Activated CD4-positive, alpha-beta T cell treated with anti-CD3 and anti-CD28 coated beads, Interleukin-2, amount 10 ng/mL, durations not matched to agents 7 days and 5 days (primary cell): ENCODE results near the gene ATOH8. TPM values are rescaled to one million over a fixed set of nuclear protein-coding genes. Genes with fewer than 3 reads are reported as not detected.

ENCODE experiments used
- CTCF ChIA-PET: fragments of 350-600 bp; sonication (Branson Sonifier 250); formaldehyde crosslinking; loops from one replicate; lab custom pipeline; 2021; ENCODE audit warnings: antibody characterized with exemption; lab: Charles Lee
- POLR2A ChIA-PET: fragments of 350-600 bp; sonication (Branson Sonifier 250); formaldehyde crosslinking; loops from one replicate; lab custom pipeline; 2021; ENCODE audit warnings: antibody characterized with exemption; lab: Charles Lee
- DNase-seq: peaks from one replicate; pipeline ENCODE4 v3.0.0-alpha.2; 2020
- H3K27ac Mint-ChIP-seq: one replicate; pipeline ENCODE4 v1.8.0; 2021; ENCODE audit warnings: mild to moderate bottlenecking, moderate library complexity, mixed read lengths
- H3K27me3 Mint-ChIP-seq: one replicate; pipeline ENCODE4 v1.8.0; 2021; ENCODE audit warnings: mixed read lengths
- H3K36me3 Mint-ChIP-seq: one replicate; pipeline ENCODE4 v1.8.0; 2021; ENCODE audit warnings: low read depth, mixed read lengths
- H3K4me1 Mint-ChIP-seq: one replicate; pipeline ENCODE4 v1.8.0; 2021; ENCODE audit warnings: mixed read lengths
- H3K4me3 Mint-ChIP-seq: one replicate; pipeline ENCODE4 v1.8.0; 2021; ENCODE audit warnings: mild to moderate bottlenecking, moderate library complexity, mixed read lengths
- H3K9me3 Mint-ChIP-seq: one replicate; pipeline ENCODE4 v1.8.0; 2021; ENCODE audit warnings: mixed read lengths
- total RNA-seq, 2 experiments: library from RNA; stranded (reverse); gene quantifications; one replicate each; pipeline ENCODE4 v1.2.3, GENCODE V29; 2021

Gene ATOH8
- total RNA-seq, 2 experiments from 2014 or later, result 0.10 to 0.12 TPM

GRCh38 chr2:85772019-85772745 is 18.4 kb downstream of the ATOH8 start:
- no peaks in the 10 kb centered on the region for H3K9me3 Mint-ChIP-seq

GRCh38 chr2:85772841-85773491 is 19.2 kb downstream of the ATOH8 start:
- no peaks in the 10 kb centered on the region for H3K4me1 Mint-ChIP-seq
- H3K27ac Mint-ChIP-seq, result no peak overlapping the region
- H3K27me3 Mint-ChIP-seq, result peaks cover 30% of the 10 kb centered on the region
- CTCF ChIA-PET, result no interaction called here
- DNase-seq, result no peak
- H3K36me3 Mint-ChIP-seq, result no peaks in the 10 kb centered on the region
- no peaks in the 10 kb centered on the region for H3K9me3 Mint-ChIP-seq
- POLR2A ChIA-PET, result no interaction called here
- no peak overlapping the region for H3K4me3 Mint-ChIP-seq

More at GRCh38 chr2:85772019-85772745, 18.4 kb downstream of the ATOH8 start:
- POLR2A ChIA-PET, result no interaction called here
- Mint-ChIP-seq H3K27me3 (peaks cover 30% of the 10 kb centered on the region), H3K36me3 (no peaks in the 10 kb centered on the region), H3K4me1 (no peaks in the 10 kb centered on the region), H3K4me3 (no peak overlapping the region), H3K27ac (no peak overlapping the region)
- CTCF ChIA-PET, result interaction anchor here (1.3 to 1.5 kb wide), 2 partner anchors 11 to 12 kb away, joined by 4 to 6 read pairs; no protein-coding TSS in a partner anchor
- no peak for DNase-seq

- CTCF ChIA-PET, result interaction anchor here (0.6 kb wide), 1 partner anchor 10 kb away, joined by 3 read pairs; no protein-coding TSS in a partner anchor
Observed at GRCh38 chr2:85773692-85774091, 19.9 kb downstream of the ATOH8 start.

GRCh38 chr2:85774126-85774978 is 20.6 kb downstream of the ATOH8 start:
- no peak overlapping the region for H3K4me3 Mint-ChIP-seq
- CTCF ChIA-PET, result interaction anchor here (0.6 kb wide), 1 partner anchor 10 kb away, joined by 3 read pairs; no protein-coding TSS in a partner anchor

More at GRCh38 chr2:85773692-85774091, 19.9 kb downstream of the ATOH8 start:
- H3K4me1 Mint-ChIP-seq, result no peaks in the 10 kb centered on the region
- H3K27ac Mint-ChIP-seq, result no peak overlapping the region
- H3K4me3 Mint-ChIP-seq, result no peak overlapping the region
- no peaks in the 10 kb centered on the region for H3K9me3 Mint-ChIP-seq
- POLR2A ChIA-PET, result no interaction called here
- peaks cover 30% of the 10 kb centered on the region for H3K27me3 Mint-ChIP-seq
- DNase-seq, result no peak
- H3K36me3 Mint-ChIP-seq, result no peaks in the 10 kb centered on the region

GRCh38 chr2:85775406-85776381 is 21.9 kb downstream of the ATOH8 start:
- no peaks in the 10 kb centered on the region for H3K9me3 Mint-ChIP-seq
- no peaks in the 10 kb centered on the region for H3K36me3 Mint-ChIP-seq
- H3K4me3 Mint-ChIP-seq, result no peak overlapping the region
- no peak for DNase-seq
- H3K4me1 Mint-ChIP-seq, result no peaks in the 10 kb centered on the region
- H3K27ac Mint-ChIP-seq, result no peak overlapping the region
- H3K27me3 Mint-ChIP-seq, result peaks cover 31% of the 10 kb centered on the region
- POLR2A ChIA-PET, result no interaction called here
- CTCF ChIA-PET, result interaction anchor here (0.6 to 2.8 kb wide), 10 partner anchors 10 to 47 kb away, joined by 3 to 9 read pairs (median 3); no protein-coding TSS in a partner anchor

More at GRCh38 chr2:85774126-85774978, 20.6 kb downstream of the ATOH8 start:
- peaks cover 30% of the 10 kb centered on the region for H3K27me3 Mint-ChIP-seq
- DNase-seq, result no peak
- H3K4me1 Mint-ChIP-seq, result no peaks in the 10 kb centered on the region
- H3K9me3 Mint-ChIP-seq, result no peaks in the 10 kb centered on the region
- H3K27ac Mint-ChIP-seq, result no peak overlapping the region
- no peaks in the 10 kb centered on the region for H3K36me3 Mint-ChIP-seq
- POLR2A ChIA-PET, result no interaction called here

DNA sequence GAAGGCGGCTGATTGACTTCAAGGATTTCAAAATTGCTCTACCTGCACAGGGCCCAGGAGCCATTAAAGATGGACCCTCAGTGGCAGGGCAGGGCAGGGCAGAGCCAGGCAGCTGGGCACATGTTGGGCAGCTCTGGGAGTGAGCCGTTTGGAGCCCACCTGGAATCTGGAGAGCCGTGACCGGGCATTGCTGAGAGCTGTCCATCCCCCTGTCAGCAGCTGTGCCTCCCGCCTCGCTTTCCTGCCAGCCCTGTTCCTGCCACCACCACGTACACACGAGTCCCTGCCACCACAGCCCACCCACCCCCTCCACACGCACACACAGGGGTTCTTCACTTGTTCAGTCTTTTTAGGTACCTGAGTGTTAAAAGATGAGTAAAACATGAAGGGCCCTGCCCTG is 22.9 kb downstream of the ATOH8 start:
- Mint-ChIP-seq H3K36me3 (no peaks in the 10 kb centered on the region), H3K27ac (no peak overlapping the region), H3K4me1 (no peaks in the 10 kb centered on the region), H3K9me3 (no peaks in the 10 kb centered on the region), H3K4me3 (no peak overlapping the region), H3K27me3 (peaks cover 22% of the 10 kb centered on the region)
- POLR2A ChIA-PET, result no interaction called here
- CTCF ChIA-PET, result interaction anchor here (0.8 to 2.8 kb wide), 3 partner anchors 18 to 37 kb away, joined by 3 to 9 read pairs (median 3); no protein-coding TSS in a partner anchor
- no peak for DNase-seq

DNA sequence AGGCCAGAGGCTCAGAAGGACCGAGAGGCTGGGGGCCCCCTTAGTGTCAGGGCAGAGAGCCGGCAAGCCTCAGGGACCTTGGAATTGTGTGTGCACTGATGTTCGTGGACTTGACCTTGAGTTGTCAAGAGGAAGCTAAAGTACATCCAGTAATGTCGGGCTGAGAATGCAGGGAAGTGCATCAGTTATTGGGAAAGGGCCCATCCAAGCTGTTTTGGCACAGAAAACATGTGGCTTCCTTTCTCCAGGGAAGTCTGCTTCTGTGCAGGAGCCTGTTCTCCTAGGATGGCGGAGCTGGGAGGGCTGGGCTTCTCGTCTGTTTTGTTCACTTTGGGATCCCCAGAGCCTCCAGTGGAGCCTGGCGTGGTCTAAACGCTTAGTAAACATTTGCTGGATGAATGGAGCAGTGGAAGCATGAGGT is 23.7 kb downstream of the ATOH8 start:
- Mint-ChIP-seq H3K27me3 (peaks cover 19% of the 10 kb centered on the region), H3K9me3 (no peaks in the 10 kb centered on the region), H3K4me1 (no peaks in the 10 kb centered on the region), H3K27ac (no peak overlapping the region), H3K36me3 (no peaks in the 10 kb centered on the region), H3K4me3 (no peak overlapping the region)
- no peak for DNase-seq
- ChIA-PET POLR2A (no interaction called here), CTCF (interaction anchor here (1.4 to 2.8 kb wide), 3 partner anchors 16 to 36 kb away, joined by 3 to 9 read pairs (median 5); no protein-coding TSS in a partner anchor)

- Mint-ChIP-seq H3K27ac (no peak overlapping the region), H3K27me3 (peaks cover 11% of the 10 kb centered on the region), H3K4me3 (no peak overlapping the region), H3K36me3 (no peaks in the 10 kb centered on the region), H3K9me3 (no peaks in the 10 kb centered on the region), H3K4me1 (no peaks in the 10 kb centered on the region)
- no peak for DNase-seq
- ChIA-PET CTCF (interaction anchor here (0.6 to 1.6 kb wide), 3 partner anchors 17 to 154 kb away, joined by 3 to 5 read pairs (median 3); no protein-coding TSS in a partner anchor), POLR2A (no interaction called here)
Observed at GRCh38 chr2:85778646-85779379, 25.0 kb downstream of the ATOH8 start.

DNA sequence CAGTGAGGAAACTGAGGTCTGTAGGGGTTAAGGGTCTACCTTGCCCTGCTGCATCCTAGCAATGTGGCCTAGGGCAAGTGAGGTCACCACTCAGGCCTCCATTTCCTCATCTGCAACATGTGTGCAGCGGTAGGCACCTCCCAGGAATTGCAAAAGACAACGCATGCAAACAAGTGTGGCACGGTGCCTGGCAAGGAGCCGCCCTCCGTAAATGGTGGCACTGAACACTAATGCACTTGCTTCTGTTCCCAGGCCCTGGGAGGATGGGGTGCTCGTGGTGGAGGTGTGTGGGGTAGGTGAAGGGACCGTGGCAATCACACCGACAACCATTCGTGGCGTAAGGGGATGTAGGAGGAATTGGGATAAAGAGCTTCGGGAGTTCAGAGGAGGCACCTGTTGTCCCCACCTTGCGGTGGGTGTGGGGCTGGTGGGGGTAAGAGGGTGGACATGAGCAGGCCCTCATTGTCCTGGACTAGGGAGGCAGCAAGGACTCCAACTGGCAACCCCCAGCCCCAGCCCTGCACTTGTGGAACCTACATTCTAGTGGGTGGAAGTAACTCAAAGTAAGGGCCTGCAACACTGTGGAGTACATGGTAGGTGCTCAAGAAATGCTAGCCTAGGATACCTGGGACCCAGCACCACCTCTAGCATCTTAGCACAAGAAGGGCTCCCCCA is 26.0 kb downstream of the ATOH8 start:
- no peak for DNase-seq
- Mint-ChIP-seq H3K4me1 (no peaks in the 10 kb centered on the region), H3K4me3 (no peak overlapping the region), H3K27ac (no peak overlapping the region), H3K36me3 (no peaks in the 10 kb centered on the region), H3K27me3 (peaks cover 5% of the 10 kb centered on the region), H3K9me3 (no peaks in the 10 kb centered on the region)
- POLR2A ChIA-PET, result no interaction called here
- CTCF ChIA-PET, result interaction anchor here (1.1 kb wide), 1 partner anchor 47 kb away, joined by 3 read pairs; no protein-coding TSS in a partner anchor

- H3K4me1 Mint-ChIP-seq, result no peaks in the 10 kb centered on the region
Observed at GRCh38 chr2:85780316-85781012, 26.7 kb downstream of the ATOH8 start.

More at GRCh38 chr2:85780316-85781012, 26.7 kb downstream of the ATOH8 start:
- Mint-ChIP-seq H3K36me3 (no peaks in the 10 kb centered on the region), H3K9me3 (no peaks in the 10 kb centered on the region), H3K4me3 (no peak overlapping the region), H3K27me3 (peaks cover 7% of the 10 kb centered on the region), H3K27ac (no peak overlapping the region)
- no peak for DNase-seq
- CTCF ChIA-PET, result no interaction called here
- POLR2A ChIA-PET, result no interaction called here
